ENCODE data around the gene SPG21. TPM values are rescaled to one million over a fixed set of nuclear protein-coding genes. Genes with fewer than 3 reads are reported as not detected.

Gene SPG21
- total RNA-seq, 2 experiments from 2014 or later = 55.1 to 57.0 TPM

DNA sequence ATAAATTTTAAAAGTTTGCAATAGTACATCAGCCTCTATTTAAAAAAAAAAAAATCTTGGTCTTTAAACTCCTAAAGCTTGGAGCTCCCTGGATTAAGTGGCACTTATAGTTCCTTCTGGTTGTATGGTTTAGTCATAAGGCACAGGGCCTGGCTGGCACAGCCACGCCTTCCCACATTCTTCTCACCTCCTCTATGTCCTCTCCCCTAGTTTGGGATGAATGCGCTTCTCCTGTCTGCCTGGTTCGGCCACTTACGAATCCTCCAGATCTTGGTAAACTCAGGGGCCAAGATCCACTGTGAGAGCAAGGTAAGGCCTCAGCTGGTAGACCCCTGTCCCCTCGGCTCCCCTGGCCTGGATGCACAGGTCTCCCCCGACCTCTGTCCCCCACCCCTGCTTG is 68.0 kb downstream of the SPG21 start:
- H3K27ac Mint-ChIP-seq = no peak overlapping the region
- no peak overlapping the region for H3K4me3 Mint-ChIP-seq
- no peaks in the 10 kb centered on the region for H3K9me3 Mint-ChIP-seq
- H3K4me1 Mint-ChIP-seq = peaks cover 12% of the 10 kb centered on the region
- POLR2A ChIA-PET = interaction anchor here (0.5 kb wide), 1 partner anchor 437 kb away, joined by 4 read pairs; no protein-coding TSS in a partner anchor
- no peak for ATAC-seq (ENCODE audit: low read depth)
- H3K27me3 Mint-ChIP-seq = peaks cover 3% of the 10 kb centered on the region
- no peak for DNase-seq
- H3K36me3 Mint-ChIP-seq = no peaks in the 10 kb centered on the region

GRCh38 chr15:64919721-64920120 is 70.0 kb downstream of the SPG21 start:
- POLR2A ChIA-PET = no interaction called here
- no peaks in the 10 kb centered on the region for H3K9me3 Mint-ChIP-seq

DNA sequence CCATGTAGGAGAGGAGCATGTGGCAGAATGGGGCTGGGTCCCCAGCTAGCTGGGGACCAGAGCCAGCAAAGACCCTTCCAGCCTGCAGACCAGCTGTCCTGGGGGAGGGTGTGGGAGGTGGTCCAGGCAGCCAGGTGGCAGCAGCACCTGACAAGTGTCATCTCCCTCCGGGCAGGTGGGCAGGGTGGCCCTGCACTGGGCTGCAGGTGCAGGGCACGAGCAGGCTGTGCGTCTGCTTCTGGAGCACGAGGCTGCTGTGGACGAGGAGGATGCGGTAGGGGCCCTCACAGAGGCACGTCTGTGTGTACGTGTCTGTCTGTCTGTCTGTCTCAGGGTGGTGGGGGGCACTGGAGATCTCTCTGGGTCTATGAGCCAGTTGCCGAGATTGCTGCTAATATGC is 72.5 kb downstream of the SPG21 start:
- H3K36me3 Mint-ChIP-seq = no peaks in the 10 kb centered on the region
- no peaks in the 10 kb centered on the region for H3K9me3 Mint-ChIP-seq
- peaks cover 7% of the 10 kb centered on the region for H3K27me3 Mint-ChIP-seq
- no peak for ATAC-seq (ENCODE audit: low read depth)
- POLR2A ChIA-PET = interaction anchor here (1.1 kb wide), 1 partner anchor 23 kb away, joined by 3 read pairs; no protein-coding TSS in a partner anchor
- H3K27ac Mint-ChIP-seq = no peak overlapping the region
- DNase-seq = no peak
- H3K4me1 Mint-ChIP-seq = peaks cover 27% of the 10 kb centered on the region
- H3K4me3 Mint-ChIP-seq = no peak overlapping the region

More at GRCh38 chr15:64919721-64920120, 70.0 kb downstream of the SPG21 start:
- no peaks in the 10 kb centered on the region for H3K36me3 Mint-ChIP-seq
- H3K27ac Mint-ChIP-seq = no peak overlapping the region
- no peak for ATAC-seq (ENCODE audit: low read depth)
- H3K4me1 Mint-ChIP-seq = peaks cover 28% of the 10 kb centered on the region
- no peak overlapping the region for H3K4me3 Mint-ChIP-seq
- no peak for DNase-seq
- peaks cover 4% of the 10 kb centered on the region for H3K27me3 Mint-ChIP-seq

DNA sequence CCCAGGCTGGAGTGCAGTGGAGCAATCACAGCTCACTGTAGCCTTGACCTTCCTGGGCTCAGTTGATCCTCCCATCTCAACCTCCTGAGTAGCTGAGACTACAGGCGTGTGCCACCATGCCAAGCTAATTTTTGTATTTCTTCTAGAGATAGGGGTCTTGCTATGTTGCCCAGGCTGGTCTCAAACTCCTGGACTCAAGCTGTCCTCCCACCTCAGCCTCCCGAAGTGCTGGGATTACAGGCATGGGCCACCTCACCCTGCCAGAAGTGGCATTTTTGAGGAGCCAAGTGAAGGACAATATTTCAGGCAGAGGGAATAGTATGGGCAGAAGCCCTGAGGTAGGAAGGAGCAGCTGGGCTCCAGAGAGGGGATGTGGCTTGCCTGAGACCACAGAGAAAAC is 73.3 kb downstream of the SPG21 start:
- H3K4me1 Mint-ChIP-seq = peaks cover 28% of the 10 kb centered on the region
- H3K9me3 Mint-ChIP-seq = no peaks in the 10 kb centered on the region
- POLR2A ChIA-PET = interaction anchor here (0.7 to 1.3 kb wide), 4 partner anchors 9 to 128 kb away, joined by 3 to 4 read pairs (median 4); no protein-coding TSS in a partner anchor
- peak overlapping the region; percentile 7 for H3K27ac Mint-ChIP-seq
- ATAC-seq (ENCODE audit: low read depth) (no peak), DNase-seq (no peak)
- peaks cover 6% of the 10 kb centered on the region for H3K27me3 Mint-ChIP-seq
- H3K4me3 Mint-ChIP-seq = no peak overlapping the region
- no peaks in the 10 kb centered on the region for H3K36me3 Mint-ChIP-seq

- DNase-seq = no peak
- Mint-ChIP-seq H3K4me3 (peak overlapping the region; percentile 1), H3K27ac (no peak overlapping the region), H3K36me3 (no peaks in the 10 kb centered on the region), H3K4me1 (peaks cover 33% of the 10 kb centered on the region), H3K9me3 (no peaks in the 10 kb centered on the region), H3K27me3 (peaks cover 13% of the 10 kb centered on the region)
- ATAC-seq (ENCODE audit: low read depth) = no peak
- POLR2A ChIA-PET = interaction anchor here (0.8 to 1.3 kb wide), 4 partner anchors 8 to 371 kb away, joined by 3 to 4 read pairs (median 4); partner anchors contain the start of gene PARP16
Observed at GRCh38 chr15:64915518-64916227, 74.0 kb downstream of the SPG21 start.

Other genes with a start within 250 kb of the SPG21 start
- gene RBPMS2, start 214.3 kb downstream of the SPG21 start, total RNA-seq = not detected
- 10 to 100 TPM; 45.8 to 49.7 TPM for gene PIF1, start 164.3 kb downstream of the SPG21 start, total RNA-seq
- 10 to 100 TPM; 25.4 to 25.7 TPM for gene PLEKHO2, start 148.0 kb downstream of the SPG21 start, total RNA-seq
- gene ANKDD1A, start 78.0 kb downstream of the SPG21 start, total RNA-seq = 10 to 100 TPM; 10.9 to 12.6 TPM
- 10 to 100 TPM; 19.8 to 21.3 TPM for gene MTFMT, start 39.7 kb upstream of the SPG21 start, total RNA-seq
- gene SLC51B, start 55.5 kb upstream of the SPG21 start, total RNA-seq = not detected
- gene RASL12, start 78.1 kb upstream of the SPG21 start, total RNA-seq = not detected
- not detected for gene KBTBD13, start 86.8 kb upstream of the SPG21 start, total RNA-seq
- gene UBAP1L, start 125.3 kb upstream of the SPG21 start, total RNA-seq = 1 to 10 TPM; 6.1 to 7.2 TPM
- 10 to 100 TPM; 39.4 to 42.2 TPM for gene PDCD7, start 143.9 kb upstream of the SPG21 start, total RNA-seq
- 10 to 100 TPM; 45.8 to 47.4 TPM for gene CLPX, start 195.4 kb upstream of the SPG21 start, total RNA-seq
- gene CILP, start 221.6 kb upstream of the SPG21 start, total RNA-seq = under 1 TPM; 0.17 TPM